DMS153 treated with DMSO at 0.1 percent for 48 hours (cell line): Measurements from ENCODE around the gene SPRR4.

Experiments used
- DNase-seq: peaks from one replicate; lab custom pipeline; 2025; ENCODE audit not compliant: unreplicated experiment; lab: John Stamatoyannopoulos, UW

The SPRR4 gene

DNA sequence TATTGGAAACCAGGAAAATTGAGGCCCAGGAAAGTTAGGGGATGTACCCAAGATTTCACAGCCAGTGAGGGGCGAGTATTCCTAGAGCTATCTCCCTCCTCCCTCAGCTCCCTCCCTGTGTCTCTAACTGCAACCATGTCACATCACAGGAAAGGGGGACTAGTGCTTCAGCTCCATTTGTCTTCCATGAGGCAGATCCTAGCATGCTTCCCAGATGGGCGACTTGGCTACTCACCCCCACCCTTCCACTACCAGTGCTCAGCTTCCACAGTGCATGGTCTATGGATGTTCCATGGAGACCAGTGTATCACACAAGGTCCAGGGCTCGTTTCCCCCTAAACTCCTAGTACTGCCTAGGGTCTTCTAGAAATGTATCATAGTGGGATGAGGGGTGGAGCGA is 4.6 kb upstream of the SPRR4 start:
- no peak for DNase-seq

DNA sequence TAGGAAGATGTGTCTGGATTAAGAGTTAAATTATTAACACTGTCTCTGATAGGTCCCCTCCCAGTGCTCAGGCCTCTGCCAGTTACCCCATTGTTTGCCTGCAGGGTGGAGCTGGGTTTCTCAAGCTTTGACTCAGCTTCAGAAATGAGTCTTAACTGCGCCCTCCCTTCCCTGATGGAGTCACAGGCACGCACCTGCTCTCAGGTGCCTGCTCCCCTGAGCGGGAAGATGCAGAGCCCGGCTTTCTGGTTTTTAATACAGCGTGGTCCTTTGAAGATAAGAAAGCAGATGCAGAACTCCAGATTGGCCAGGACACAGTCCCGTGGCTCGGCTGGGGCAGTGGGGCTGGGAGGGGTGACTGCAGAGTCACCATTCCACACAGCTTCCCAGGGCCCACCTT is 3.2 kb upstream of the SPRR4 start:
- DNase-seq = no peak

GRCh38 chr1:152968248-152968647 is 2.2 kb upstream of the SPRR4 start:
- DNase-seq = no peak

DNA sequence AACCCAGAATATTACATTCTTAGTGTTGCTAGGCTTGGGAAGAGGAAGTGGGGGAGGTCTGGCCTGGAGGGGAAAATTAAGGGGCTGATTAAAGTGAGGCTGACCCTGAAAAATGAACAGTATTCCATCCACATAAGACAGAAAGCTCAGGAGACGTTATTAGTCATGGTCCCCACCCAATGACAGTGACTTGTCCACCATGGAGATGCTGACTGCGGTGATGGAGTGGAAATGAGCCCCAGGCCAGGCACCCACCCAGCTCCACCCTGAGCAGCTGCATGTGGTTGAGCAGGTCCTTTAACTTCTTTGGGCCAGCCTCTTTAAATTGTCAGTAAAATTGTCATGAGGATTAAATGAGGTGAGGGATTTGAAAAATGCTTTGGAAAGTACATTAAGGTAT is 1.4 kb upstream of the SPRR4 start:
- DNase-seq = no peak

- no peak for DNase-seq
These were observed 1.9 kb downstream of the SPRR4 start for GRCh38 chr1:152972196-152972886.

GRCh38 chr1:152976688-152977087 is 6.2 kb downstream of the SPRR4 start:
- DNase-seq = no peak

DNA sequence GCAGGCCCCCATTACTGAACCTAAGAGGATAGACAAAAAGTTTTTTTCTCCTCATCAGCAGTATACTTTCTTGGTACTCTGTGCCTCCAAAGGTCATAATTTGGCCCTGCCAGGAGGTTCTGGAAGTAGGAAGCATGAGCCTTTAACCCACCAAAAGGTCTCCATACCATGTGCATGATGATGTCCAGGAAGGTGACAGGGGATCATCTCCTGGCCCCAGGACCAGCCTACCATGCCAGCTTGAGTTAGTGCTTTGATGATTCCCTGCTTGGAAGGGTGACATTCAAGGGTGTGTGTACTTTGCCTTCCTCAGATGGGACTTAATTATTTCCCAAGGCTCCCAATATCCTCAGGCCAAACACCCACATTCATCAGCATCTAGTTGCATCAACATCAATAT is 7.2 kb downstream of the SPRR4 start:
- no peak for DNase-seq

- DNase-seq = no peak
These were observed 10.2 kb downstream of the SPRR4 start for GRCh38 chr1:152980676-152981075.

DNA sequence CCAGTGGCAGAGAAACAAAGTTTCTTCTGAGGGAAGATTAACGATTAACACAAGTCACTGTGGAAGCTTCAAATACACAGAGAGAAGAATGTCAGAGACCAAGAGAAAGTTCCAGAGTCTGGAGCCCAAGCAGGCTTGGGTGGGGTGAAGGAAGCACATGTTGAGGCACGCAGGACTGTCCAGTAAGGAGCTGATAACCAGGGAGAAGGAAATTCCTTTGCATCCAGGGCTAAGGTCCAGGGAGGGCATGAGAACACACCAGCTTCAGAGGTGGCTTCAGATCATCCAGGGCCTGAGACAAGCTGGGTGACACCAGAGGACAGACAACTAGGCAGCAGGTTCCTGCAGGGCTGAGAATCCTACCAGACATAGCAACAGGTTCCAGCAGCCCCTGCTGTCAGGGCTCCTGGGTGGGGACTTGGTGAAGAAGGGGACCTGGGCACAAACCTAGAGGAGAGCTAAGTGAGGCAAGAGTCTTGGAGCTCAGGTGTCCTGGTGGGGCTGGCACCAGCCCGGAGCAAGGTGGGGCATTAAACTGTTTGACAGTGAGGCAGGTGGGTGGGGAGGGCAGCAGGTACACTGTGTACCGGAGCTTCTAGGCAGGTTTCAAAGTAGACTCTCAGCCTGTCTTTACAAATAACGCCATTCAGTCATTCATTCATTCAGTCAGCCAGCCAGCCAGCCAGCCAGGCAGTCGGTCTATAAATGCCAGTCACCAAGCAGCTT is 10.9 kb downstream of the SPRR4 start:
- no peak for DNase-seq

- DNase-seq = no peak
These were observed 11.6 kb downstream of the SPRR4 start for GRCh38 chr1:152982076-152982475.

- no peak for DNase-seq
These were observed 12.8 kb downstream of the SPRR4 start for GRCh38 chr1:152983234-152983633.

DNA sequence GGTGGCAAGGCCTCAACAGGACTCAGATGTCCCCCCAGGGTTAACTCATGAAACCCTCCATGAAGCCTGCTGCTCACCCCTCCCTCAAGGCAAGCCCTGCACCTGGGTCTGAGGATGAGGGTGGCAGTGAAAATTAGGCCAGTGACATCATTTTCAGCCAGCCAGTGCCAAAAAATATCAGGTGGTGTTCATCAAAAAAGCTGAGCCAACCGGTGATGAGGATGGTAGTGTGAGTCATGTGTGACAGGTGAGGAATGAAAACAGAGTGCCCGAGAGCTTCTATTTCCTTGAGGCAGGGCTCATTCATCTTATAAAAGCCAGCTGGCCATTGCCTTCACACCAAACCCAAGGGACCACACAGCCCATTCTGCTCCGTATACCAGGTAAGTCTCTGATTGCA is 13.3 kb downstream of the SPRR4 start, which contains the start of gene SPRR1A:
Gene SPRR1A, plus strand, starts transcription at position 339 of the 400 bp plus-strand sequence. CDS start 1,150 bp downstream, outside the sequence.
- no peak for DNase-seq

- DNase-seq = no peak
These were observed 16.1 kb downstream of the SPRR4 start for GRCh38 chr1:152986578-152986977.

DNA sequence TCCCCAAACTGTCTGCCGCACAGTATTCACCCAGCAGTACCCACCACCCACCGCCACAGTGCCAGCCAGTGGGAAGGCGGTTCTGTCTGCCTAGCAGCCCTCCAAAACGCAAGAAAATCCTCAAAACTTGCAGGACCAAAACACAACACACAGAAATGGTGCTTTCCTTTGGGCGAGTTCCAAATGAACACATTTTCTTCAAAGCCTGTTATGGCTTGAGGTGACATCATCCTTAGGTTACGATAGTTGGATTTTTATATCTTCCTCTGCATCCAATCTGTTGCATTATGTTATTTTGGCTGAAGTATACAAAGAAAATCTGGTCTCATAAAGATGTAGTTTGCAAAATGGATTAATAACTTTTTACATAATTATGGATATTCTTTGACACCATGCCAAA is 22.7 kb downstream of the SPRR4 start:
- DNase-seq = no peak

DNA sequence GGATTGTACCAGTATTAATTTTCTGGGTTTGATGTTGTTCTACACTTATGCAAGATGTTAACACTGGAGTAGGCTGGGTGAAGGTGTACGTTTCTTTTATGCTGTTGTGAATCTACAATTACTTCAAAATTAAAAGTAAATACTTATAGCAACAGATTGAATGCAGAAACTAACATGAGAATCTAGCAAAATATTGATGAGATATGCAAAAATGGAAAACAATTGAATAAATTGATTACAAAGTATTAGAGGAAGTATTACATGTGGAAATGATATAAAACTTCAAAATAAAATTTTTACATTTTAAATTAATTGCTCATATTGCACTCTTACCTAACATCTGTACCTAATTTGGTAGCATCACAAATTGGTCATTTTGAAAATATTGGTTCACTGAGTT is 25.4 kb downstream of the SPRR4 start:
- no peak for DNase-seq

DNA sequence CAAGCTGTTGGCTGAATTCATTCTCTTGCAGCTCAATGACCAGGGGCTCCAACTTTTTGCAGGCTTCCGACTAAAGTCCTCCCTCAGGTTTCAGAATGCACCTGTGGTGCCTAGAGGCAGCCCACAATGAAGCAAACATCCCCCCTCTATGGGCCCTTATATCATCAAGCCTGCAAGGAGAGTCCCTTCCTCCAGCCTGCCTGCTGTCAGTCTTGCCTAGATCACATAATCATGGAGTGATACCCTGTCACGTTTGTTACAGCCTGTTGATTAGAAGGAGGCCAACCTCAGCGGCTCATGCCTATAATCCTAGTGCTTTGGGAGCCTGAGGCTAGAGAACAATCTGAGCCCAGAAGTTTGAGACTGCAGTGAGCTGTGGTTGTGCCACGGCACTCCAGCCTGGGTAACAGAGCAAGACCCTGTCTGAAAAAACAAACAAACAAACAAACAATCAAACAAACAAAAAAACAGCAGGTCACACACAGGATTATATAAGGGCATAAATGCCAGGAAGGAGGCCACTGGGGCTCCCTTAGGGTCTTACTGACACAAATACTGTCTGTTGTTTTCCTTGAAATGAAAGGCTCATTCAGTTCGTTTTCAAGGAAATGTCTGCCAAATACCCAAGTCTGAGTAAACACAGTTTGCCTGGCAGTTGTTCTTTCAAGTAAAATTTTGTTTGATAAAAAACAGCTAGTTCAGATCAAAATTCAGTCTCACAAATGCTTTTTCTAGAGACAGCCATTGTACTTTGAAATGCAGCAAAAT is 26.4 kb downstream of the SPRR4 start:
- DNase-seq = no peak

- DNase-seq = no peak
These were observed 27.5 kb downstream of the SPRR4 start for GRCh38 chr1:152997901-152998300.

GRCh38 chr1:152998476-152998875 is 28.0 kb downstream of the SPRR4 start:
- DNase-seq = no peak

- no peak for DNase-seq
These were observed 29.4 kb downstream of the SPRR4 start for GRCh38 chr1:152999818-153000217.

GRCh38 chr1:153000294-153000693 is 29.8 kb downstream of the SPRR4 start:
- no peak for DNase-seq

- DNase-seq = no peak
These were observed 30.9 kb downstream of the SPRR4 start, which contains the start of gene SPRR3 for GRCh38 chr1:153001382-153001781. SPRR3 (plus strand) TSS chr1:153001749; CDS start chr1:153003021, 1,272 bp downstream.
